Skeletal muscle satellite cell (primary cell): ENCODE measurements around the gene CGB8.

Source experiments
- H3K27me3 ChIP-seq: 2 replicates; pipeline ENCODE4 v1.7.0; 2013; ENCODE audit warnings: low read length; ENCODE audit not compliant: control insufficient read depth, insufficient read depth
- H3K36me3 ChIP-seq: 2 replicates; pipeline ENCODE4 v1.7.0; 2013; ENCODE audit warnings: mild to moderate bottlenecking, control low read depth, low read length; ENCODE audit not compliant: insufficient read depth
- H3K4me1 ChIP-seq: 2 replicates; pipeline ENCODE4 v1.7.0; 2013; ENCODE audit warnings: low read length; ENCODE audit not compliant: control insufficient read depth, insufficient read depth
- H3K4me2 ChIP-seq: 2 replicates; pipeline ENCODE4 v1.7.0; 2013; ENCODE audit warnings: mild to moderate bottlenecking, low read length
- H3K4me3 ChIP-seq: 2 replicates; pipeline ENCODE4 v1.7.0; 2013; ENCODE audit warnings: low read length
- H3K9ac ChIP-seq: 2 replicates; pipeline ENCODE4 v1.7.0; 2013; ENCODE audit warnings: mild to moderate bottlenecking, low read depth, low read length, moderate library complexity
- H3K9me3 ChIP-seq: replicated peaks from 2 replicates; pipeline ENCODE4 v1.7.0; 2013; ENCODE audit warnings: mild to moderate bottlenecking, control low read depth, low read length

Gene CGB8

GRCh38 chr19:49014123-49014869 lies 34.6 kb downstream of the CGB8 start:
- Histone ChIP-seq H3K4me2 (no peak overlapping the region), H3K36me3 (peaks cover 57% of the 10 kb centered on the region)

GRCh38 chr19:49011194-49011593 lies 37.7 kb downstream of the CGB8 start:
- H3K9ac ChIP-seq = no peak overlapping the region
- H3K27me3 ChIP-seq = no peaks in the 10 kb centered on the region
- no peaks in the 10 kb centered on the region for H3K9me3 ChIP-seq
- no peaks in the 10 kb centered on the region for H3K4me1 ChIP-seq
- H3K36me3 ChIP-seq = peaks cover 67% of the 10 kb centered on the region
- no peak overlapping the region for H3K4me2 ChIP-seq
- H3K4me3 ChIP-seq = no peak overlapping the region

More at GRCh38 chr19:49014123-49014869, 34.6 kb downstream of the CGB8 start:
- peaks cover 18% of the 10 kb centered on the region for H3K4me1 ChIP-seq
- no peaks in the 10 kb centered on the region for H3K27me3 ChIP-seq
- no peaks in the 10 kb centered on the region for H3K9me3 ChIP-seq
- no peak overlapping the region for H3K4me3 ChIP-seq
- H3K9ac ChIP-seq = no peak overlapping the region

GRCh38 chr19:49010453-49010852 lies 38.5 kb downstream of the CGB8 start:
- Histone ChIP-seq H3K4me3 (no peak overlapping the region), H3K9ac (no peak overlapping the region), H3K36me3 (peaks cover 67% of the 10 kb centered on the region)

GRCh38 chr19:49009828-49010227 lies 39.1 kb downstream of the CGB8 start:
- Histone ChIP-seq H3K4me3 (no peak overlapping the region), H3K9me3 (no peaks in the 10 kb centered on the region), H3K27me3 (no peaks in the 10 kb centered on the region), H3K9ac (no peak overlapping the region), H3K4me1 (no peaks in the 10 kb centered on the region), H3K4me2 (no peak overlapping the region), H3K36me3 (peaks cover 66% of the 10 kb centered on the region)

More at GRCh38 chr19:49010453-49010852, 38.5 kb downstream of the CGB8 start:
- Histone ChIP-seq H3K9me3 (no peaks in the 10 kb centered on the region), H3K27me3 (no peaks in the 10 kb centered on the region), H3K4me2 (no peak overlapping the region), H3K4me1 (no peaks in the 10 kb centered on the region)

GRCh38 chr19:49006905-49007304 lies 42.0 kb downstream of the CGB8 start:
- H3K36me3 ChIP-seq = peaks cover 62% of the 10 kb centered on the region
- no peaks in the 10 kb centered on the region for H3K4me1 ChIP-seq
- H3K27me3 ChIP-seq = no peaks in the 10 kb centered on the region
- no peak overlapping the region for H3K9ac ChIP-seq
- no peak overlapping the region for H3K4me3 ChIP-seq
- no peak overlapping the region for H3K4me2 ChIP-seq
- no peaks in the 10 kb centered on the region for H3K9me3 ChIP-seq

- Histone ChIP-seq H3K36me3 (peaks cover 48% of the 10 kb centered on the region), H3K4me1 (no peaks in the 10 kb centered on the region), H3K4me3 (no peak overlapping the region)
These were observed 43.8 kb downstream of the CGB8 start for GRCh38 chr19:49004964-49005614.

GRCh38 chr19:49004133-49004532 lies 44.8 kb downstream of the CGB8 start:
- Histone ChIP-seq H3K4me1 (no peaks in the 10 kb centered on the region), H3K9ac (no peak overlapping the region), H3K4me2 (no peak overlapping the region), H3K36me3 (peaks cover 40% of the 10 kb centered on the region), H3K4me3 (no peak overlapping the region), H3K27me3 (no peaks in the 10 kb centered on the region), H3K9me3 (no peaks in the 10 kb centered on the region)

More at GRCh38 chr19:49004964-49005614, 43.8 kb downstream of the CGB8 start:
- no peak overlapping the region for H3K4me2 ChIP-seq
- no peaks in the 10 kb centered on the region for H3K9me3 ChIP-seq
- no peak overlapping the region for H3K9ac ChIP-seq
- H3K27me3 ChIP-seq = no peaks in the 10 kb centered on the region

GRCh38 chr19:48999481-49000325 lies 49.2 kb downstream of the CGB8 start:
- no peak overlapping the region for H3K4me2 ChIP-seq
- peaks cover 8% of the 10 kb centered on the region for H3K4me1 ChIP-seq
- H3K9me3 ChIP-seq = no peaks in the 10 kb centered on the region
- H3K36me3 ChIP-seq = peaks cover 19% of the 10 kb centered on the region
- no peak overlapping the region for H3K4me3 ChIP-seq
- no peak overlapping the region for H3K9ac ChIP-seq
- no peaks in the 10 kb centered on the region for H3K27me3 ChIP-seq

GRCh38 chr19:48997972-48998371 lies 50.9 kb downstream of the CGB8 start:
- peaks cover 8% of the 10 kb centered on the region for H3K4me1 ChIP-seq
- no peak overlapping the region for H3K4me2 ChIP-seq
- no peaks in the 10 kb centered on the region for H3K27me3 ChIP-seq
- H3K9me3 ChIP-seq = no peaks in the 10 kb centered on the region
- H3K36me3 ChIP-seq = peaks cover 4% of the 10 kb centered on the region
- H3K9ac ChIP-seq = no peak overlapping the region
- no peak overlapping the region for H3K4me3 ChIP-seq
